Activated T-cell treated with anti-CD3 and anti-CD28 coated beads, Interleukin-2, amount 50 U/mL, for 24 hours (primary cell): ENCODE results near the gene SLX4IP.

Source experiments
- DNase-seq: peaks from one replicate; pipeline ENCODE4 v3.0.0-alpha.2; 2020
- H3K27ac Mint-ChIP-seq: 2 replicates; pipeline ENCODE4 v1.8.0; 2020; ENCODE audit warnings: mild to moderate bottlenecking, mixed read lengths
- H3K27me3 Mint-ChIP-seq: 2 replicates; pipeline ENCODE4 v1.8.0; 2020; ENCODE audit warnings: mixed read lengths
- H3K36me3 Mint-ChIP-seq: 2 replicates; pipeline ENCODE4 v1.8.0; 2020; ENCODE audit warnings: low read depth, mixed read lengths
- H3K4me1 Mint-ChIP-seq: 2 replicates; pipeline ENCODE4 v1.8.0; 2020; ENCODE audit warnings: low read depth, mixed read lengths
- H3K4me3 Mint-ChIP-seq: 2 replicates; pipeline ENCODE4 v1.8.0; 2020; ENCODE audit warnings: mild to moderate bottlenecking, moderate library complexity, mixed read lengths
- H3K9me3 Mint-ChIP-seq: 2 replicates; pipeline ENCODE4 v1.8.0; 2020; ENCODE audit warnings: mixed read lengths

Gene SLX4IP

GRCh38 chr20:10559266-10559665, 124.2 kb downstream of the SLX4IP start:
- Mint-ChIP-seq H3K4me3 (no peak overlapping the region), H3K27me3 (no peaks in the 10 kb centered on the region), H3K9me3 (no peaks in the 10 kb centered on the region), H3K36me3 (peaks cover 49% of the 10 kb centered on the region), H3K4me1 (peaks cover 32% of the 10 kb centered on the region), H3K27ac (no peak overlapping the region)
- DNase-seq, result no peak

DNA sequence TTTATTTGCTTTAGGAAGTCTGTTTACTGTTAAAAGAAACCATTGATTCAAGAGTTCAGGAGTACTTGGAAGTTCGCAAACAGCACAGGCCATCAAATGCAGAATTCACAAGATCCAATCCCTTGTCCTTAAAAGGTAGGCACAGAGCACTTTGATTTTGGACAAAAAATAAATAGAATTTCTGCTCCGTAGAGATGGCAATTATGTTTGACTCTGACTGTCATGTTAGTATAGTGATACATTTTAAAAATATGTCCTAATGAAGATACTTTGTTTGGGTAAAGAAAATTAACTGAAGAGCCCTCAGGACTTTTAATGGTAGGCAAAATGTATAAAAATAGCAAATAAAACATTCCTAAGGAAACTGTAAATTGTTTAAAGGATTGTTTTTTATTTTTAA, 125.6 kb downstream of the SLX4IP start:
- no peak overlapping the region for H3K4me3 Mint-ChIP-seq
- no peaks in the 10 kb centered on the region for H3K9me3 Mint-ChIP-seq
- H3K27ac Mint-ChIP-seq, result no peak overlapping the region
- DNase-seq, result no peak
- peaks cover 33% of the 10 kb centered on the region for H3K4me1 Mint-ChIP-seq
- no peaks in the 10 kb centered on the region for H3K27me3 Mint-ChIP-seq
- peaks cover 55% of the 10 kb centered on the region for H3K36me3 Mint-ChIP-seq

DNA sequence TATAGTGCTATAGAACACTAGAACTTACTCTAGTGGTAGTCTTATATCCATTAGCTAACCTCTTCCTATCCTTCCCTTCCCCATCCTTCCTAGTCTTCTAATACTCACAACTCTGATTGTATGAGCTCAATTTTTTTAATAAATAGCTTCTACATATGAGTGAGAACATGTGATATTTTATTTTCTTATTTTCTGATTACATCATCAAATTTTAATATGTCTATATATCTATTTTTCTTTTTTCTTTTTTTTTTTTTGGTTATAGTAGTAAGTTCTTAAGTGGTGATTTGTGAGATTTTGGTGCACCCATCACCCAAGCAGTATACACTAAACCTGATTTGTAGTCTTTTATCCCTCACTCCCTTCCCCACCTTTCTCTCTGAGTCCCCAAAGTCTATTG, 126.2 kb downstream of the SLX4IP start:
- H3K27me3 Mint-ChIP-seq, result no peaks in the 10 kb centered on the region
- H3K4me3 Mint-ChIP-seq, result no peak overlapping the region
- H3K27ac Mint-ChIP-seq, result no peak overlapping the region
- H3K4me1 Mint-ChIP-seq, result peaks cover 34% of the 10 kb centered on the region
- no peaks in the 10 kb centered on the region for H3K9me3 Mint-ChIP-seq
- peaks cover 59% of the 10 kb centered on the region for H3K36me3 Mint-ChIP-seq
- no peak for DNase-seq

GRCh38 chr20:10562899-10563298, 127.8 kb downstream of the SLX4IP start:
- no peaks in the 10 kb centered on the region for H3K9me3 Mint-ChIP-seq

GRCh38 chr20:10563935-10564492, 128.9 kb downstream of the SLX4IP start:
- H3K4me1 Mint-ChIP-seq, result peaks cover 32% of the 10 kb centered on the region
- H3K36me3 Mint-ChIP-seq, result peaks cover 69% of the 10 kb centered on the region
- no peak overlapping the region for H3K4me3 Mint-ChIP-seq
- H3K27ac Mint-ChIP-seq, result no peak overlapping the region
- H3K9me3 Mint-ChIP-seq, result no peaks in the 10 kb centered on the region
- H3K27me3 Mint-ChIP-seq, result no peaks in the 10 kb centered on the region
- DNase-seq, result no peak

More at GRCh38 chr20:10562899-10563298, 127.8 kb downstream of the SLX4IP start:
- Mint-ChIP-seq H3K4me1 (peaks cover 36% of the 10 kb centered on the region), H3K4me3 (no peak overlapping the region), H3K27me3 (no peaks in the 10 kb centered on the region), H3K36me3 (peaks cover 62% of the 10 kb centered on the region), H3K27ac (no peak overlapping the region)
- no peak for DNase-seq

DNA sequence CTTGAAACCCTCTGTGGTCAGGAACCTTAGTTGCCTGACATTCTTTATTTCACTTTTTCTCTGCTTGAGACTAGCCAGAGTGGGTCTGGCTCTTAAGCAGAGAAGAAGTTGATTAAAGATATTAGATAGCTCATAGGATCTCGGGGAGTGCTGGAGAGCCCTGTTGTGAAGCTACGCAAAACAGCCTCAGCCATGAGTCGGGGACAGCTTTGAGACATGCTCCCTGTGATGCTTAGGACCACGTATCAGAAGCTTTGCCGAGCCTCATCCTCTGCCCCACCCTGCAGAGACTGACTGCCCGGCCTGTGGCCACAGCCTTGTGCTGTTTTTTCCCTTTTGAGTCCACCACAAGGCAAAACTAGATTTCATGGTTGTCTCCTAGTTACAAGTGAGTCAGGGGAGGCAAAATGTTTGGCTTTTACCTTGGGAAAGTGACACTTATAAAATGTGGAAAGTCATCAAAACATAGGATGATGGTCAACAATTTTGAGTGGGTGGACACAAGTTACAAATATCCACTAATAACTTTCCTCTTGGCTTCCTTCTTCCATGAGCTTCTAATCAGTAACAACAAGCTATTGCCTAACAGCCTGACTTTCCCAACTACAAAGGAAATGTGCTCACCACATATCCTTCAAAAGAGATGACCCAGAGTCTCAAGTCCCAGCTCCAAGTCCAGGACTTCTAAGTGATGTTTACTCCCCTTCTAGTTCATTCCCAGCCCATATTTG, 130.3 kb downstream of the SLX4IP start:
- Mint-ChIP-seq H3K9me3 (no peaks in the 10 kb centered on the region), H3K27me3 (no peaks in the 10 kb centered on the region), H3K36me3 (peaks cover 70% of the 10 kb centered on the region), H3K4me1 (peaks cover 29% of the 10 kb centered on the region), H3K4me3 (no peak overlapping the region), H3K27ac (no peak overlapping the region)
- DNase-seq, result no peak

GRCh38 chr20:10565922-10566897, 131.1 kb downstream of the SLX4IP start:
- Mint-ChIP-seq H3K27ac (no peak overlapping the region), H3K27me3 (no peaks in the 10 kb centered on the region), H3K4me1 (peaks cover 29% of the 10 kb centered on the region), H3K9me3 (no peaks in the 10 kb centered on the region), H3K36me3 (peaks cover 70% of the 10 kb centered on the region), H3K4me3 (no peak overlapping the region)
- DNase-seq, result no peak

GRCh38 chr20:10568032-10568431, 132.9 kb downstream of the SLX4IP start:
- DNase-seq, result no peak
- H3K27ac Mint-ChIP-seq, result no peak overlapping the region
- H3K36me3 Mint-ChIP-seq, result peaks cover 67% of the 10 kb centered on the region
- peaks cover 33% of the 10 kb centered on the region for H3K4me1 Mint-ChIP-seq
- no peak overlapping the region for H3K4me3 Mint-ChIP-seq
- no peaks in the 10 kb centered on the region for H3K9me3 Mint-ChIP-seq
- H3K27me3 Mint-ChIP-seq, result no peaks in the 10 kb centered on the region

GRCh38 chr20:10571313-10571815, 136.3 kb downstream of the SLX4IP start:
- Mint-ChIP-seq H3K36me3 (peaks cover 56% of the 10 kb centered on the region), H3K27ac (no peak overlapping the region), H3K4me1 (peaks cover 19% of the 10 kb centered on the region), H3K9me3 (no peaks in the 10 kb centered on the region), H3K4me3 (no peak overlapping the region), H3K27me3 (no peaks in the 10 kb centered on the region)
- no peak for DNase-seq

DNA sequence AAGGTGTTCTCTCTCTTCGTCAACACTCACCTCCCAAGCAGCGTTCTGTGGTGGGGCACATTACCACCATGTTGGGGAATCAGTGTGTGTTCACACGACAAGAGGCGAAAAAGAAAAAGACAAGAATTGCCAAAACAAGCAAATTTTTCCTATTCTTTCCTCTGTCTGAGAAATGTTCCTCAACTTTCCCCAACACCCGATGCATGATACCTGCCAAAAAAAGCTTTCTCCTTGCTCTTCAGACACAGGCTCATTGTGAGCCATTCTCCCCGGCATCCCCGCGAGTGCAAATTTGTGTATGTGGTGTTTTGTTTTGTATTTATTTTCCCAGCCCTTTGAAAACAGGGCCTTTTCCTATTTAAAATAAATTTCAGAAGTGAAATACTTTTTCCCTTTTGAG, 137.7 kb downstream of the SLX4IP start:
- no peak for DNase-seq
- H3K27ac Mint-ChIP-seq, result no peak overlapping the region
- no peaks in the 10 kb centered on the region for H3K27me3 Mint-ChIP-seq
- no peaks in the 10 kb centered on the region for H3K9me3 Mint-ChIP-seq
- H3K4me1 Mint-ChIP-seq, result peaks cover 14% of the 10 kb centered on the region
- H3K36me3 Mint-ChIP-seq, result peaks cover 41% of the 10 kb centered on the region
- H3K4me3 Mint-ChIP-seq, result no peak overlapping the region

GRCh38 chr20:10573273-10573950, 138.3 kb downstream of the SLX4IP start:
- H3K36me3 Mint-ChIP-seq, result peaks cover 39% of the 10 kb centered on the region
- no peaks in the 10 kb centered on the region for H3K9me3 Mint-ChIP-seq
- H3K27me3 Mint-ChIP-seq, result no peaks in the 10 kb centered on the region

DNA sequence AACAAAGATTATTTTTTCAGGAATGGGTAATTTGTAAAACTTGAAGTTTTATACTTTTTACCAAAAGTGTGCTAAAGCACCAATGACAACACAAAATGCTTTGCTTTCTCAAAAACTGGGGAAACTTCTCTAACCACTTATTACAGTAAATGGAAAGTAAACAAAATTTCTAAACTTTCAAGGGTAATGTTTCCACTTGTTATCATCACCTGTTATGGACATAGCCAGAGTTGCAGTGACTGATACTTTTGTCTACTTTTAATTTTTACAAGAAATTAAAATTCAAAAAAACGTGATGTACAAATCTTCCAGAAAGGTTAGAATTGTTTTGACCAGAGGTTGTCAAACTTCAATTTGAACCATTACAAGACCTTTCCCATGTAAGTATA, 138.8 kb downstream of the SLX4IP start:
- no peaks in the 10 kb centered on the region for H3K9me3 Mint-ChIP-seq
- peaks cover 33% of the 10 kb centered on the region for H3K36me3 Mint-ChIP-seq
- DNase-seq, result no peak
- H3K27me3 Mint-ChIP-seq, result no peaks in the 10 kb centered on the region
- H3K27ac Mint-ChIP-seq, result no peak overlapping the region
- peaks cover 15% of the 10 kb centered on the region for H3K4me1 Mint-ChIP-seq
- no peak overlapping the region for H3K4me3 Mint-ChIP-seq

More at GRCh38 chr20:10573273-10573950, 138.3 kb downstream of the SLX4IP start:
- no peak for DNase-seq
- Mint-ChIP-seq H3K4me1 (peaks cover 10% of the 10 kb centered on the region), H3K4me3 (no peak overlapping the region), H3K27ac (no peak overlapping the region)

DNA sequence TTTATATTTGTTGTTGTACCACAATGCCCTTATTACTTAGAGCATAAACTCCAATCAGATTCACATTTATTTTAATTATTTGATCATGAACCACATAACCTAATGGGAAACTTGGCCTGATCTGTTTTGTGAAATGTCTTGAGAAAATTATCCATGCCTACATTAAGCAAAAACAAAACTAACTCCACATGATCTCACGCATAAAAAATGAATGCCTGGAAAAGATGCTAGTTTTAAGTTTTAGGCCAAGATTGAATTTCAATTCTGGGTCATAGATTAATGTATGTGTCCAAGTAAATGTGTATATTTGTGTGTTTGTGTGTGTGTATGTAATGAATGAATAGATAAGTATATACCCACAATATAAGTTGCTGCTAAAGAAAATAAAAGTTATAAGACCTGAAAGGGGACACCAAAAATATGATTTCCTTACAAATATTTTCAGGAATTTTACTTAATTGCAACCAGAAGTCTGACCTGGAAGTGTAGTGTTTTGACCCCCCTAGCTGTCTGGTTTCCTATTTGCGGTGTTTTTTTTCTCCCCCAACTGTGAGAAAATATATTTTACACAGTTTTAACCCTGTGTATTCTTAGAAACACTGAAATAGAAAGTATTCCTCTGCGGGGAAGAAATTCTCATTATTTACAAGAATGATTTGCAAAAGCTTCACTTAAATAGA, 141.4 kb downstream of the SLX4IP start:
- Mint-ChIP-seq H3K9me3 (no peaks in the 10 kb centered on the region), H3K36me3 (peaks cover 21% of the 10 kb centered on the region), H3K27ac (no peak overlapping the region), H3K27me3 (no peaks in the 10 kb centered on the region), H3K4me1 (peaks cover 12% of the 10 kb centered on the region), H3K4me3 (no peak overlapping the region)
- DNase-seq, result no peak

DNA sequence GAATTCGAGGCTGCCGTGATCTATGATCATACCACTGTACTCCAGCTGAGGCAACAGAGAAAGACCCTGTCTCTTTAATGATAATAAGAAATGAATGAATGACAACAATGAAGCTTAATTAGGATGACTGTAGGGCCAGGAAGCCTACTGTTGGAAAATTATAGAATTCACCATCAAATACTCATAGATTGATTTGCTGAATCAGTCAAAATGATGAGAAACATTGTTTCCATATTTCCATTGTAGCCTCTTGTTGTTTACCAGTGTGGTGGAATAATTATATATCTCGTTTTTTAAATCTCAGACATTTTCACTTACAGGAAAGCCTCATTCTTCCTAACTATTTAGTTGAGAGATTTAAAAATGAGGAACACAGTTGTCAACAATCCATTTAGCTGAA, 142.5 kb downstream of the SLX4IP start:
- Mint-ChIP-seq H3K27ac (no peak overlapping the region), H3K4me1 (peaks cover 8% of the 10 kb centered on the region), H3K4me3 (no peak overlapping the region), H3K9me3 (no peaks in the 10 kb centered on the region), H3K27me3 (no peaks in the 10 kb centered on the region), H3K36me3 (peaks cover 17% of the 10 kb centered on the region)
- DNase-seq, result no peak
